ENCODE measurements around the gene ZNF573. TPM values are rescaled to one million over a fixed set of nuclear protein-coding genes. Genes with fewer than 3 reads are reported as not detected.

Gene ZNF573
- total RNA-seq, 1 donor from 2014 or later = 14.2 TPM

GRCh38 chr19:37809366-37809765 lies 30.0 kb upstream of the ZNF573 start:
- no peak overlapping the region for H3K4me3 ChIP-seq
- H3K27me3 Mint-ChIP-seq (ENCODE audit: insufficient read depth, low read depth) = peaks cover 5% of the 10 kb centered on the region
- no peaks in the 10 kb centered on the region for H3F3A ChIP-seq (ENCODE audit: low read depth)
- H3K27ac ChIP-seq = no peak overlapping the region
- no peak overlapping the region for H3K27ac Mint-ChIP-seq
- no peaks in the 10 kb centered on the region for H3K4me1 Mint-ChIP-seq
- DNase-seq (ENCODE audit: low spot score) = no peak
- H3K9me3 ChIP-seq (ENCODE audit: low read depth) = peaks cover 4% of the 10 kb centered on the region
- H3K4me3 Mint-ChIP-seq = no peak overlapping the region
- H3K4me1 ChIP-seq = no peaks in the 10 kb centered on the region
- no peaks in the 10 kb centered on the region for H3K27me3 ChIP-seq
- TF ChIP-seq EZH2phosphoT487 (IDR thresholded peaks at IDR 0.05) (no peak), EZH2 (IDR thresholded peaks at IDR 0.05) (no peak)
- TF ChIP-seq, protein P1, sequence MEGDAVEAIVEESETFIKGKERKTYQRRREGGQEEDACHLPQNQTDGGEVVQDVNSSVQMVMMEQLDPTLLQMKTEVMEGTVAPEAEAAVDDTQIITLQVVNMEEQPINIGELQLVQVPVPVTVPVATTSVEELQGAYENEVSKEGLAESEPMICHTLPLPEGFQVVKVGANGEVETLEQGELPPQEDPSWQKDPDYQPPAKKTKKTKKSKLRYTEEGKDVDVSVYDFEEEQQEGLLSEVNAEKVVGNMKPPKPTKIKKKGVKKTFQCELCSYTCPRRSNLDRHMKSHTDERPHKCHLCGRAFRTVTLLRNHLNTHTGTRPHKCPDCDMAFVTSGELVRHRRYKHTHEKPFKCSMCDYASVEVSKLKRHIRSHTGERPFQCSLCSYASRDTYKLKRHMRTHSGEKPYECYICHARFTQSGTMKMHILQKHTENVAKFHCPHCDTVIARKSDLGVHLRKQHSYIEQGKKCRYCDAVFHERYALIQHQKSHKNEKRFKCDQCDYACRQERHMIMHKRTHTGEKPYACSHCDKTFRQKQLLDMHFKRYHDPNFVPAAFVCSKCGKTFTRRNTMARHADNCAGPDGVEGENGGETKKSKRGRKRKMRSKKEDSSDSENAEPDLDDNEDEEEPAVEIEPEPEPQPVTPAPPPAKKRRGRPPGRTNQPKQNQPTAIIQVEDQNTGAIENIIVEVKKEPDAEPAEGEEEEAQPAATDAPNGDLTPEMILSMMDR (IDR thresholded peaks at IDR 0.05) = no peak
- H3K36me3 ChIP-seq = no peaks in the 10 kb centered on the region
- H4K20me1 ChIP-seq (ENCODE audit: low read depth) = no peaks in the 10 kb centered on the region
- H3K9me3 Mint-ChIP-seq = peaks cover 46% of the 10 kb centered on the region
- H2AFZ ChIP-seq (replicated peaks) = no peak overlapping the region
- H3K4me2 ChIP-seq = no peak overlapping the region
- H3K9ac ChIP-seq = no peak overlapping the region
- H3K79me2 ChIP-seq (ENCODE audit: low read depth) = no peaks in the 10 kb centered on the region
- H3K36me3 Mint-ChIP-seq = no peaks in the 10 kb centered on the region

DNA sequence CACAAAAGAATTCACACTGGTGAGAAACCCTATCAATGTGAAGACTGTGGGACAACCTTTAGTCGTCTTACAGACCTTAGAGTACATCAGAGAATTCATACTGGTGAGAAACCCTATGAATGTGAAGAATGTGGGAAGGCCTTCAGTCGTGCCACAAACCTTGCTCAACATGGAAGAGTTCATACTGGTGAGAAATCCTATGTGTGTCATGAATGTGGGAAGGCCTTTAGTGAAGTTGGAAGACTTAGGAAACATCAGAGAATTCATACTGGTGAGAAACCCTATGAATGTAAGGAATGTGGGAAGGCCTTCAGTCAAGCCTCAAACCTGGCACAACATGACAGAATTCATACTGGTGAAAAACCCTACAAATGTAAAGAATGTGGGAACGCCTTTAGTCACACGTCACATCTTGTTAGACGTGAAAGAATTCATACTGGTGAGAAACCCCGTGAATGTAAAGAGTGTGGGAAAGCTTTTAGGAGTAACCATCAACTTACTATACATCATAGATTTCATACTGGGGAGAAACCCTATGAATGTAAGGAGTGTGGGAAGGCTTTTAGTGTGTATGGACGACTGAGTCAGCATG lies 24.0 kb upstream of the ZNF573 start:
- Histone ChIP-seq H4K20me1 (ENCODE audit: low read depth) (no peaks in the 10 kb centered on the region), H2AFZ (replicated peaks) (no peak overlapping the region), H3K27me3 (no peaks in the 10 kb centered on the region), H3K9ac (no peak overlapping the region), H3F3A (ENCODE audit: low read depth) (no peaks in the 10 kb centered on the region), H3K9me3 (ENCODE audit: low read depth) (peaks cover 18% of the 10 kb centered on the region), H3K4me2 (no peak overlapping the region), H3K27ac (no peak overlapping the region), H3K4me3 (no peak overlapping the region), H3K36me3 (no peaks in the 10 kb centered on the region), H3K79me2 (ENCODE audit: low read depth) (no peaks in the 10 kb centered on the region), H3K4me1 (no peaks in the 10 kb centered on the region)
- peaks cover 1% of the 10 kb centered on the region for H3K36me3 Mint-ChIP-seq
- no peak for DNase-seq (ENCODE audit: low spot score)
- H3K4me3 Mint-ChIP-seq = no peak overlapping the region
- peaks cover 2% of the 10 kb centered on the region for H3K27me3 Mint-ChIP-seq (ENCODE audit: insufficient read depth, low read depth)
- TF ChIP-seq EZH2phosphoT487 (IDR thresholded peaks at IDR 0.05) = no peak
- TF ChIP-seq, protein P1 (IDR thresholded peaks at IDR 0.05) = no peak
- no peak for TF ChIP-seq EZH2 (IDR thresholded peaks at IDR 0.05)
- no peaks in the 10 kb centered on the region for H3K4me1 Mint-ChIP-seq
- peaks cover 71% of the 10 kb centered on the region for H3K9me3 Mint-ChIP-seq
- no peak overlapping the region for H3K27ac Mint-ChIP-seq

DNA sequence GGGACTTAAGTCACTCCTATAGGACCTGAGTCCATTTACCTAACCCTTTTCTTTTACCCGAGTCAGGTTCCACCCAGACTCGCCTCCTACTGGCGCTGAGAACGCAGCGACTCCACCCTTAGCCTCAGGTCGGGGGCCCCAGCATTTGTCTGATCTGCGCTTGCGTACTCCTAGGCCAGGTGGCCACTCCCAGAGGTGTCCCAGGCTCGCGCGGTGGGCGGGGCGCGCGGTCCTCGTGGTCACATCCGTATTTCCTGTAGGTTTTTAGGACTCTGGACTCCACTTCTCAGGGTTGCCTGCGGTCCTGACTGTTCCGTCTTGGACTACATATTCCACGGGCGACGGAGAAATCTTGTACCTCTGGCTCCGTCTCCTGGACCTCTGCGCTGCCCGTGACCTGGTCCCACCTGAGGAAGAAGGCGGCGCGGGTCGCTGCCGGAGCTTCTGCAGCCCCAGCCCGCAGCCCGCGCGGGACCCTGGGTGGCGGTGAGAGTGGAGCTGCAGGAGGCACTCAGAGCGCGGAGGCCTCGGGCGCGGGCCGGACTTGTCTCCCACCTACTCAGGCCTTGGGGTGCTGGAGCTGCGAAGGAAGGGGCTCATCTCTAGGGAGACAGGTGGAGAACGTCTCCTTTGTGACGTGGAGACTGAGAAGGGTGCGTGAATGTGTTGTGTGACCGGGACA lies 11.0 kb upstream of the ZNF573 start:
- Histone ChIP-seq H3K36me3 (no peaks in the 10 kb centered on the region), H2AFZ (replicated peaks) (no peak overlapping the region), H4K20me1 (ENCODE audit: low read depth) (no peaks in the 10 kb centered on the region), H3K27ac (no peak overlapping the region), H3F3A (ENCODE audit: low read depth) (no peaks in the 10 kb centered on the region), H3K4me2 (no peak overlapping the region), H3K9me3 (ENCODE audit: low read depth) (no peaks in the 10 kb centered on the region), H3K4me1 (no peaks in the 10 kb centered on the region), H3K79me2 (ENCODE audit: low read depth) (no peaks in the 10 kb centered on the region), H3K4me3 (no peak overlapping the region), H3K9ac (no peak overlapping the region), H3K27me3 (no peaks in the 10 kb centered on the region)
- DNase-seq (ENCODE audit: low spot score) = no peak
- no peak overlapping the region for H3K4me3 Mint-ChIP-seq
- H3K27me3 Mint-ChIP-seq (ENCODE audit: insufficient read depth, low read depth) = peaks cover 5% of the 10 kb centered on the region
- H3K9me3 Mint-ChIP-seq = peaks cover 58% of the 10 kb centered on the region
- no peaks in the 10 kb centered on the region for H3K4me1 Mint-ChIP-seq
- H3K36me3 Mint-ChIP-seq = peaks cover 2% of the 10 kb centered on the region
- TF ChIP-seq EZH2phosphoT487 (IDR thresholded peaks at IDR 0.05) (no peak), EZH2 (IDR thresholded peaks at IDR 0.05) (no peak)
- TF ChIP-seq, protein P1 (IDR thresholded peaks at IDR 0.05) = no peak
- H3K27ac Mint-ChIP-seq = no peak overlapping the region

Data from neural progenitor cell (in vitro differentiated cells).